GM04504 (cell line): Measurements from ENCODE around the gene MAPRE3.
A peak's percentile ranks its signal among the peaks of the same experiment; 100 is the strongest.

Experiments used
- DNase-seq: peaks from one replicate; pipeline ENCODE4 v3.0.0-alpha.2; 2012; ENCODE audit warnings: low read depth

MAPRE3 gene

DNA sequence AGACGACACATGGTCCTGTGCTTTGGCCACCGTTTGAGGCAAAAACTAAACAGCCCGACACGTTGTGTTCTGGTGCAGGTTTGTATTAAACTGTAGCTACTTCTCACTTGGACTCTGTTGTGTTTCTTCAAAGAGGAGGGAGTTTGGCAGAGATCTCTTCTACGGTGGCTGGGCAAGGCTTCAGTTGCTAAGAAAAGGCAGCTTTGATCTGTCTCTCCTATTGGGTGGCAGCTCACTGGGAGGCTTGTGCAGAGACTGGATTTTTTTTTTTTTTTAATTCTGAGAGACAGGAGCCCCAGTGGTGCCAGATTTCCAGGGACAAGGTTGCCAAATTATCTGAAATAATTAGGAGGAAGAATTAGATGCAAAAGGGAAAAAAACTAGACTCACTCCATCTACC, 20.2 kb upstream of the MAPRE3 start:
- DNase-seq = no peak

DNA sequence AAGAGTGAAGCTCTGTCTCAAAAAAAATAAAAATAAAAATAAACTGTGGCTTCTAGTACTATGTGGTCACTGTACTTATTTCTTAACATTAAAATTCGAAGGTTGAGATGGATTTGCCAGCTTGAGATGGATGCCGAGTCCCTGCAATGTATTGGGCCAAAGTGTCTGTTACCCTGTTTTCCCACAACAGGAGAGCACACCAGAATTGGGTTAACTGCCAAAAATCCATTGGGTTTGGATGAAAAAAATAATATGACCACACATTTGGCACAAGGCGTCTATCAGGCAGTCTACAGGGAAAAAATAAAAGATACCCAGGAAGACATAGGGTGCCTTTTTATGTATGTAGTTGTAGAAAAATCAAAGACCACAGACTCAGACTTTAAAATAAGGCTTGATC, 19.2 kb upstream of the MAPRE3 start:
- no peak for DNase-seq

DNA sequence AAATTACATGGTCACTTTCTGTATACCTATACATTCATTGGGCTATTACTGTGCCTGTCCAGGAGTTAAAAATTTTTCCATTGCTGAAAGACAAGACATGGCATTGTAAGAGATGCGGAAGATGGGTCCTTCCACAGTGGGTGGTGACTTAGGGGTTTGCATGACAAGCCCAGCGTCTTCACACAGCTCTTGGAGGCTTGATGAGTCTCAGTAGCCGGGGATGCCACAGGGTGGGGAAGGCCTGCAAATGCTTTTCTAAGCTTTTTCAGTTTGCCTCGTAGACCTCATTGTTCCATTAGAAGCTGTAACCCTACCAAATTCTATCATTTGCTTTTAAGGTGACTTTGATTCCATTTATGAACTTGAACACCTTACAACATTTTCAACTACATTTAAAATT, 18.1 kb upstream of the MAPRE3 start:
- no peak for DNase-seq

DNA sequence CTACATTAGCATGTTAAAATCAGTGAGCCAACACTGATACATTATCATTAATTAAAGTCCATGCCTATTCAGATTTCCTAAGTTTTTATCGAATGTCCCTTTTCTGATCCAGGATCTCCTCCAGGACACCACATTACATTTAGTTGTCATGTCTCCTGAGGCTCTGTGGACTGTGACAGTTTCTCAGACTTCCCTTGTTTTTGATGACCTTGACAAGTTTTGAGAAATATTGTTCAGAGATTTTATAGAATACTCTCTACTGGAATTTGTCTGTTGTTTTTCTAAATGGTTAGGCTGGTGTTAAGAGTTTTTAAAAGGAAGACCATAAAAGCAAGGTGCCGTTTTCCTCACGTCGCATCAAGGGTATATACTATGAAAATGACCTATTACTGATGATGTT, 16.3 kb upstream of the MAPRE3 start:
- no peak for DNase-seq

DNA sequence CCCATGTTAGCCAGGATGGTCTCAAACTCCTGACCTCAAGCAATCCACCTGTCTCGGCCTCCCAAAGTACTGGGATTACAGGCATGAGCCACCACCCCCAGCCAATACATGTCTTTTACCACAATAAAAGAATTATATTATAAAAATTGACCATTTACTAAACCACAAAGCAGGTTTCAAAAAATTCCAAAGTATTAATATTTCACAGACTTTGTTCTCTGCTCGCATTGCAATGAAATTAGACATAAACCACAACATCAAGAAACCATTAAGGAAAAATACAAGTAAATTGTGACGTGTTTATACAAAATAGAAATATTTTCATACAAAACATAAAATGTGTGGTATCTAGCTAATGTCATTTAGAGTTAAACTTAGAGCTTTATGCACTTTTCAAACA, 13.4 kb upstream of the MAPRE3 start:
- DNase-seq = no peak

DNA sequence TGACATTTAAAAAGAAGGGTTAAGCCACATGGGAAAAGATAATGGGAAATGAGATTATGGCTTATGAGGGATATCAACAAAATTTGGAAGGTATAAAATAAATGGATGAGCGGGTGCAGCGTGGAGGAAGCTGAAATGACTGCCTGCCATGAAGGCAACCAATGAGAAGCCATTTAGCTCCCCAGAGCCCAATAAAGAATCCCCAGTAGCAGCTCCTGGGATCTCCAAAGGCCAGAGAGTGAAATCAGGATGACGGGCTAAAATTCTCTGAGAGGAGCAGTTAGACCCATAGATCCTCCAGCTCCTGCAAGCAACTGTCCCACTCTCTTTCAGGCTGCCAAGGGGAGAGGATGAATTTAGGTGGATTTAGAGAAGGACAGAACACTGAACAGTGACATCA, 12.9 kb upstream of the MAPRE3 start:
- no peak for DNase-seq

DNA sequence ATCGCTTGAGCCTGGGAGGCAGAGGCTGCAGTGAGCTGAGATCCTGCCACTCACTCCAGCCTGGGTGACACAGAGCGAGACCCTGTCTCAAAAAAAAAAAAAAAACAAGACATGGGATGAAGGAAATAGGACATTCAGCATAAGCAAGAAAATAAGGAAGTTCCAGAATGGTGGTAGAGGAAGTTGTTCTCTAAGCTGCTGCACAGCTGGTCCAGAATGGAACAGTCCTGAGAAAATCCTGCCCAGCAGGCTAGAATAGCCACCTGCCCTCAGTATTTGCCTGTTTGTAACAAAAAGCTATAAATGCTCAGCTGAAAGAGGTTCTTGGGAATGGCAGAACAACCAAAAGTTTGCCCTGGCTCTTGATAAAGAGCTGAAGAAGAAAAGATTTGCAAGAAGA, 11.1 kb upstream of the MAPRE3 start:
- DNase-seq = no peak

DNA sequence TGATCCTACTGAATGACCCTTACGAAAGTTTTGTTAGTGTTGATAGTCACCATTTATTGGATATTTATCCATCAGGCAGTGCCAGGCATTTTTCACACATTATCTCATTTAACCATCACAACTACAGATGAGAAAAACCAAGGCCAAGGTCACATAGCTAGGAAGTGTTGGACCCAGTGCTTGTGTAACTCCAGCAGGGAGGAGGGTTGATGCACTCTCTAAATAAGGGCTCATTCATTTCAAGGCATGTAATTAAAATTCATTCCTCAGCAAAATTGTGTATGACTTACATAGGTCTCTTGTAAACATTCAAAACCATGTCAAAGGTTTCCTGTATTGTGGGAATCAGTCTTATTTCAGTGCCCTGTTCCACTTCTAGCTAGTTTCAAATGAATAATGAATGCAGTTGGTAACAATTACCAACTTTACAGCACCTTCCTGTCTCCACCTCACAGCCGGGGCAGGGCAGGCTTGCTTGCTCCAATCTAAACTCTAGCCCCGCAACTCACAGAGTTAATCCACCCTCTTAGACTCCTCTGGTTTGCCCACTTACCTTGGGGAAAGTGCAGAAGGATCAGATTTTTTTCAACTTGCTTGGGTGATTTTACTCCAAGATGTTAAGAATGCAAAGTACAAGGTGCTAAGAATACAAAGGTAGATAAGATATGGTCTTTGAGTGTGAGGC, 5.8 kb upstream of the MAPRE3 start:
- no peak for DNase-seq

DNA sequence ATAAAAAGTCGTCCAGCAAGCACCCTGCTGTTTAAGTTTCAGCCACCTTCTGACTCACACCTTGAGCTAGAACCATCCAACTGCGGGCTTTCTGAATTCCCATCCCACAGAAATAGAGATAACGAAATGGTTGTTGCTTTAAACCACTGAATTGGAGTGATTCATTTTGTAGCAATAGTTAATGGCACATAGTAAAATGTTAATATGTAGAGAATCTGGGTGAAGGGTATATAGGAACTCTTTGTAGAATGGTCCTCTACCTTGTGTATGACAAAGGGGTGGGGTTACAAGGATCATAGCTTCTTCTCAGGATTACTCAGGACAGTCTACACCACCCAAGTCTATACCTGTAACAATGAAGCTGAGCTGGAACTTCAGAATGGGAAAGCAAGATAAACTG, 2.4 kb upstream of the MAPRE3 start:
- DNase-seq = no peak

DNA sequence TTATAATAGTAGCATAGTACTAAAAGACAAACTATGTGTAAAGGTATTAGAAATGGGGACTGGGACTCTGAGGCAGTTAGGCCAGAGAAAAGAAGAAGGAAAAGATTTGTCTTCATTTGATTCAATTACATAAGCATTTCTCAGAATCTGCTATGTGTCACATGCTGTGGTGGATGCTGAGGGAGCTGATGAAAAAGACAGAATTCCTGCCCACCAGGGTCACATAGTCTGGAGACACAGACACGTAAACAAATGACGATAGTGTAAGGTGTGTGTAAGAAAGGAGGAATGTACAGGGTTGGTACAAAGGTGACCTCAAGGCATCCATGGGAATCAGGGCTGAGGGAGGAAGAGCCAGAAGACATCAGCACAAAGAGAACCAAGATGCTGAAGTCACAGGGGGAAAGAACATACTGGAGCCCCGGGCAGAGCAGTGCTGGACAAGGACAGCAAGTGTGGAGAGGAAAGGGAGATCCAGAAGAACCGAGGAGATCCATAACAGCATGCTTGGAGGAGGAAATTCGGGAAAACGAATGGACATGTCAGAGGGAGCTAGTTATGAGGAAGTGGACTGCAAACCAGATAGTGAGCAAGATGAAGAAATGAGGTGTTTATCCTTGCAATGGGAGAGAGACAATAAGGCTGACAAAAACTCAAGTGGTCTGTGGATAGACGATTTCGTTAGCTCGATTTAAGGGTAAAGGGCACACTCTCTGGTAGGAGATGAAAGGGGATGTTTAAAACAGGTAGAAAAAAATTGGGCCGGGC, 1.2 kb upstream of the MAPRE3 start:
- DNase-seq = no peak

DNA sequence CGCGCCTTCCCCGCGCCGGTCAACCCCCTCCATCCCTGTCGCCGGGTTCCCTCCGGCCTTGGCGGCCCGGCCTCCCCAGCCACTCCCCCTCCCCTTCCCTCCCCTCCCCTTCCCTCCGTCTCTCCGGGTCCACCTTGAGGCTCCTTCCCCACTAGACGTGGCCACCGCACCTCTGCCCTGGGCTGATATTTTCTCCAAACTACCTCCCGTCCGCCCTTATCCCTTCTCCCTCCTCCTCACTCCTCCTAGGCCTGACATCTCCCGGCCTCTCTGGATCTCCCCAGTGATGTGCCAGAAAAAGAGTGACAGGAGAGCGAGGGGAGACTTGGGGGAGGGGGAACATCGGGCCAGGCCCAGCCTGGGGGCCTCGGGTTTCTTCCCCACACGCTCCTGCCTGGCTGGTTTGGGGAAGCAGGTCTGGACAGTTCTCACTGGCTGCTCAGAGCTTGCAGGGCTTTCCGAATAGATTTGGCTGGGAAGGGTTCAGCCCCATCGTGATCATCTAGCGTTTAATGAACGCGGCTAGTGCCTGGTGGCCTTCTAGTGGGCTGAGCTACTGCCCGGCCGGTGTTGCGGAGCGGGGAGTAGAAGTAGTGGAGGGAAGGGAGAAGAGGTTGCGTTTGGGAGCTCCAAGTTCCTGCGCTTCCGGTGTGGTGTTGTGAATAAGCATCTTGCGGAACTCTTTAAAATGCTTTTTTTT, 641 bp downstream of the MAPRE3 start:
- no peak for DNase-seq

DNA sequence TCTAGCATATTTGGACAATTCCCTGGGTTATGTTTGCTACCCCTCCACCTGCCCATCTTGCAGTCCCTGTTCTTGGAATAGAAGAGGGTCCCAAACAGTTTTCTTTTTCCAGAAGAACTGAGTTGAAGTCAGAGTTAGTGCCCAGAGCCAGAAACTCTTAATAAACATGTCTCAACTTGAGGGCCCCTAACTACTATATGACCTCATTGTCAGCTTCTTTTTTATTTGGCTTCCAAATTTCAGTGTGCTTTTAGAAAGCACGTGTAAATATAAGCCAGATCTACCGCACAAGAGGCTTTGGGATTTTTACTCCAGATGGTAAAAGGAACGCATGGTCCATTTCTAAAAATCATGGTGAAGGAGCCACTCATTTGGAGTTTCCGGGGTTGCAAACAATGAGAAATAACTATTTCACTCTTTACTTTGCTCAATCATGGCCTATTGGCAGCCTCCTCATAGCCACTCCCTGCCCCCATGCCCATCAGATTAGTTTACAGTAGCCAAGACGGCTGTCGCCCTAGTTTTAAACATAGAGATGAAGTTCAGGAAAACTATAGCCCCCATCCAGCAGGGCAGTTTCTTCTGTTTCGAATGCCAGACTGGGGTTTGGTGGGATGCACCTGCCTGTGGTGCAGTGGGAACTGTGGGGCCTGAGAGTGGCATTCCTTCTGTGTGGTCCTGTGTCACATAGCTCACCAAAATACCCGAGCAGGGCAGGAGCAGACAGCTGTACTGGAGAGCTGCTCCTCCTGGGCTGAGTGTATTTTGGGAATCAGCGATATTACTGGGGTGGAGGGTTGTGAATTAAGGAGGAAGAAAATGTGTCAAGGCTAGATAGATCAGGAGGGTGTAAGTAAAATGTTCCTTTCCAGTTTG, 1.7 kb downstream of the MAPRE3 start:
- DNase-seq = no peak

DNA sequence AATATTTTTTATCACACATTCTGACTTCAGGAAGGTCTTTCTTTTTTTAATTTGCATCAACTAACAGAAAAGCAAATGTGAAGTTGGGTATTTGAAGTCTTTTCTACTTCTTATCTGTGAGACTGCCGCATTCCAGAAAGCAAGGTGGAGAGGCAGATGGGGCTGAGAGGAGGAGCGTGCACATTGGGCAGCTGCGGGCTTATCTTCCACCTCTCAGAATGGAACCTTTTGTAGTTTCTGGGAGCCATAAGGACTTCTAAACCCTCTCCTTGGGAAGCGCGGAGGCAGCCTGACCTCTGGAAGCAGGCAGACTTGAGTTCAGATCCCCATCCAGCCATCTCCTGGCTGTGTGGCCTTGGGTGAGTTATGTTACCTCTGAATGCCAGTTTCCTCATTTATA, 3.9 kb downstream of the MAPRE3 start:
- no peak for DNase-seq

DNA sequence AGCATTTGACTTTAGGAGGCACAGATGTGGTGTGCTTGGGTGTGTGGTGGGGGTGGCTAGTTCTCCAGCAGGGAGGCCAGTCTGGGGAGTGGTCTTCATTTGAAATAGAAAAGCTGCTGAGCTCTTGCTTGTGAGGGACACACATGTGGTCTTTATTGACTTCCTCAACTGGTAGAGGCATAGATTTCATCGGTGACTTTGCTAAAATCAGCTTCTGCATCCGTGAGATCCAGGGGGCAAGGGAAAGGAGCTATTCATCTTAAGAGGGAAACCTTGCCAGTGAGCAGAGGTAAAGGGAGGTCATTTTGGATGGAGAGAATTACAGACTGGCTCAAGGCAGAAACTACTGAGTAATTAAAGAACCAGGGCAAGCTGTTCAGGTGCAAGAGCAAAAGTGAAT, 4.7 kb downstream of the MAPRE3 start:
- no peak for DNase-seq

DNA sequence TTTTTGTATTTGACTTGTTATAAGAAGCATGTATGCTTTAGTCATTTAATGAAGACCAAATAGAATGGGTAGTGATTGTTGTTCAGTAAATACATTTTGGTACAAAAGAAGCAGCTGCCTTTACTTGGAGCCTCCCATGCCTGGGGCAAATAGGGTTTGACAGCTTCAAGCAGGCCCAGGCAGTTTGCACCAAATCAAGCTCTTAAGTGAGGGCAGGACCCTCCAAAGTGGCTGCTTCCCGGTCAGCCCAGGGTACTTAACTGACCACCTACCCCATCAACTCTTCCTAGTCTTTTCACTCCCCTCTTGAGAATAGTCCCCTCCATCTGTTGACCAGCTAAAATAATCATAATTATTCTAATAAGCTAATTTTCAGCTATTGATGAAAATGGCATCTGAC, 5.2 kb downstream of the MAPRE3 start:
- no peak for DNase-seq

DNA sequence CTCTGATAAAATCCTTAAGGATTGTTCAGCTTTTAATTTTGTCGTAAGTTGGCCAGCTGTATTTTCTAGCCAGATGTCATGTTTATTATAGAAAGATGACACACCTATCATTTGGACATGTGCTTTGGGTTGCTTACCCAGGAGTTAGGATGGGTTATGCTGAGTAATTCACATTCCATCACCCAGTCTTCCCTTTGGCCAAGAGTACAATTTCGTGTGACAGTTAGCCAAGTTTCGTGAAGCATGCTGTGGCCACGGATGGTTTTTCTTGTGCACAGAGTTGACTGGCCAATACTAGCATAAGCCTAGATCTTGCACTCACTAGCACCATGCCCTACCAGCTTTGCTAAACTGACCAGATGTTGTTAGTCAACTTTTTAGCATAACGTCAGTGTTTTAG, 5.8 kb downstream of the MAPRE3 start:
- DNase-seq = peak; percentile 61

DNA sequence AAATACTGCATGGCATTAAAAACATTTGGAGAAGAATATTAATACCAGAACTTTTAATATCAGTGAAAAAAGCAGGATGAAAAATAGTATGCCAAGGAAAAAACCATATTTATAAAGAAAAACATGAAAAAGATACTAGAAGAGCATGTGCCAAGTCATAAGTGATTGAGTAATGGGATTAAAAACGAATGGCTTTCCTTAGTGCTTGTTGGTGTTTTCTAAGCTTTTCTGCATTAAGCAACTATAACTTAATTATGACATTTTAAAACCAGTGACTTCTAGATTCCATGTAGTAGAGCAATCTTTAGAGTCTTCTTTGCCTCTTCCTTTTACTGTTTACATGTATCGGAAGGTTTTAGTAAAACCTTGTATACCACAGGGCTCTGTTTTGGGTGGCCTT, 6.6 kb downstream of the MAPRE3 start:
- no peak for DNase-seq

DNA sequence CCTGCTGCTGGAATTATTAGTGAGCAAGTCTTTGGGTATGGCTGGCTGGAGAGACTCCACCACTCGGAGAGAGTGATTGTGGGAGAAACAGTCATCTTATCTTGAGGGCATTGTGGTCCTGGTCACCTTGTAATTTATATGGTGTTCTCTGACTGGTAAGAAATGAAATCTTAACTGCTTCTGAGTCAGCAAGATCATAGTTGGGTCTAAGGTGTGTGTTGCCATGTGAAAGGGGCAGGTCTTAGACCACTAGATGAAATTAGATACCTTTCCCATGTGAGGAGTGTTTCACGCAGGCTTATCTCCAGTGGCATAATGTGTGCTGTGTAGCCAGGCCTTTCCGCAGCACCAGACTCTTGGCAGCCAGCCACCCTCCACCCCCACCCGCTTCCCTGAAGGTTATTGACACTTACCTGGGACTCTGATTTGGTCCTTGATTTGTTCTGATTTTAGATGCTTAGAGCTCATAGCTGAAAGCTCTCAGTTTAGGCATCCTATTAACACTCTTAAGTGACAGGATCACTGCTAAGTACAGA, 7.7 kb downstream of the MAPRE3 start:
- DNase-seq = no peak

DNA sequence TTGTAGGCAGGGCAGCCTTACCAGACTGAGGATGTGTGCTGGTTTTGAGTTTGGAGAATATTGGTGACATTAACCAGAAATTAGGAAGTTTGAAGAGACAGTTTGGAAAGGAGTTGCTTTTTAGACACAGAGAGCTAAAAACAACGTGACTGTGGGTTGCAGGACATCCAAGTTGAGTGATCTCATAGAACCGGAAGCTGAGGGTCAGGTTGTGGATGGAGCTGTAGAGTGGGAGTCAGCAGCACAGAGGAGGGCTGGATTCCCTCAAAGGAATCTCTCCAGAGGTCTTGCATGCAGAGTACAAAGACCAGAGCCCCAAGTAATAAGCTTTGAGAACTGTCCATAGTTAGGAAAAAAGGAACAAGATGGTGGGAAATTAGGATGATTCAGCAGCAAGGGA, 9.3 kb downstream of the MAPRE3 start:
- no peak for DNase-seq

DNA sequence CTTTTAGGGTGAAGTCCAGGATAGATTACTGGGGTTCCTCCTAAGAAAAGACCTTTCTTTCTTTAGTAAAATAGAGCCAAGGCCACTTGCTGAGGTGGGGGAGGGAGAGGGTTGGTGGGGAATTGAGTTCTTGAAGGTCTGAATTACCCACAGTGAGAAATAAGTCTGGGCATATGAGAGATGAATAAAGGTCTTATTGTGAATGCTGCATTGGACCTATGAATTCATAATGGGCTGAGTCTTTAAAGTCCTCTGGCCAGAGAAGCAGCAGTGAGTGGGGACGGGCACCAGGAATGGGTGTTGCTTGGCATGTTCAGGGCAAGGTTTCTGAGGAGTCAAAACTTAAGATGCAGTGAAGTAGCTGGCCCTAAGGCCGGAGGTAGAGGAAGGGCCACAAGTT, 10.5 kb downstream of the MAPRE3 start:
- DNase-seq = no peak

DNA sequence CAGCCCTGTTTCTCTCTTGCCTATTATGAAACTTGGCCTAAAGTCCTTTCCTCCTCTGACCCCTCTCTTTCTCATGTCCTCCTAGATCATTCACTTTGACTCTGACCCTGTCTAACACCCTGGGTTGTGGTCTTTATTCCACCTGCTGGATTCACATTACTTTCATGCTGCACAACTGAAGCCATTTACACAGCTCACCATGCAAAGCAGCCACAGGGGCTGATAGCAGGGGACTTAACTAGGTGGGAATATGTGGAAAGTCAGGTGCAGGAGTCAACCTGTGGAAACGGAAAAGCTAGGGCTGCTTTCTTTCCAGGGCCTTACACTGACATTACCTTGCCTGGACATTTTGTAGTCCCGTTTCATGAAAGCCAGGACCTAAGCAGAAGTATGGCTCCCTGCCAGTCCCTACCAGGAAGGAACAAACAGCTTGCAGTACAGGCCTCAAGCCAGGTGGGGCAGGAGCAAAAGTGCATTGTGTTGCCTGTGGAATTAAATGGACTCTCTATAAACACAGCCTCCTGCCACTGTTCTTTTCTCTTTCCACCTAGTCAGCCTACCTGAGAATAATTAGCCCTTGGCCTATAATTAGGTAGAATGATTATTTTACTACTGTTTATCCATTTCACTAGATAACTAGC, 11.8 kb downstream of the MAPRE3 start:
- DNase-seq = no peak

DNA sequence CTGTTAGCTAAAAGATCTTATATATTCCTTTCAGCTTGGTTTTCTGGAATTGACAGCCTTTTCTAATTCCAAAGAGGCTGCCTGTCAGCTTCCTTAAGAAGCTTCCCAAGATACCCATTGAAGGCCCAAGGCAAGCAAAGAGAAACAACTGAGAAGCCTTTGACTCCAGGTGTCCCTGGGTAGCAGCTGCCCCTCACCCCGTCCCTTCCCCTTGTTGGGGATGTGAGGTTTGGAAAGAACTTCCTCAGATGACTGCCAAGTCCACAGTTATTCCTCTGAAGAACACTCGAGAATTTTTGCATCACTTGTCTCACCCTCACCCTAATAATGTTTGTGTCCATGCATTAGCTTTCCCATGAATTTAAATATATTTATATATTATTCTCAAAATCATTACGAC, 13.3 kb downstream of the MAPRE3 start:
- no peak for DNase-seq
